Small intestine (tissue), 7 donors: ENCODE measurements around the gene CCDC13. TPM values are rescaled to one million over a fixed set of nuclear protein-coding genes. Genes with fewer than 3 reads are reported as not detected.
"Not testable (repeated sequence)": the region's sequence is repeated elsewhere in the genome, so short reads cannot be mapped to it uniquely, and the experiment has no call there.

Source experiments
- DNase-seq, 2 donors: peaks; one replicate each; pipeline versions ENCODE4 v3.0.0 to v3.0.0-alpha.2; 2013
- FAIRE-seq: peaks from 2 replicates; lab custom pipeline; 2012; peaks lifted over from hg19 to GRCh38; lab: Jason Lieb, UNC
- H3K27ac ChIP-seq, 3 donors: one replicate each; pipeline ENCODE4 v1.5.1; 2013; ENCODE audit warnings: low read length in 2 of 3, mild to moderate bottlenecking in 2 of 3, control low read depth in 1 of 3, inconsistent platforms in 1 of 3, low read depth in 1 of 3, moderate library complexity in 1 of 3
- H3K27me3 ChIP-seq, 3 donors: one replicate each; pipeline ENCODE4 v1.6.1; 2013; ENCODE audit warnings: low read length in 3 of 3, inconsistent platforms in 1 of 3; ENCODE audit not compliant: control insufficient read depth in 3 of 3, insufficient read depth in 3 of 3
- H3K36me3 ChIP-seq, 3 donors: one replicate each; pipeline ENCODE4 v1.6.1; 2013; ENCODE audit warnings: low read length in 3 of 3, inconsistent platforms in 1 of 3, low read depth in 1 of 3, mild to moderate bottlenecking in 1 of 3, moderate library complexity in 1 of 3; ENCODE audit not compliant: control insufficient read depth in 3 of 3, insufficient read depth in 2 of 3
- H3K4me1 ChIP-seq, 3 donors: one replicate each; pipeline ENCODE4 v1.6.1; 2013; ENCODE audit warnings: low read length in 2 of 3, inconsistent platforms in 1 of 3, low read depth in 1 of 3, mild to moderate bottlenecking in 1 of 3, moderate library complexity in 1 of 3; ENCODE audit not compliant: control insufficient read depth in 3 of 3, insufficient read depth in 2 of 3
- H3K4me3 ChIP-seq, 3 donors: one replicate each; pipeline ENCODE4 v1.5.1; 2013; ENCODE audit warnings: low read length in 3 of 3, control low read depth in 1 of 3, inconsistent platforms in 1 of 3, low read depth in 1 of 3, mild to moderate bottlenecking in 1 of 3, moderate library complexity in 1 of 3
- H3K9me3 ChIP-seq, 2 donors: one replicate each; pipeline ENCODE4 v1.6.1; 2013; ENCODE audit warnings: low read depth in 1 of 2, low read length in 1 of 2; ENCODE audit not compliant: control insufficient read depth in 2 of 2, insufficient read depth in 1 of 2
- WGBS, 3 donors: extraction: QIAGEN DNeasy Blood & Tissue Kit; methylation state at CpG; one replicate each; pipeline ENCODE4 v1.1.7; 2013; 5-methylcytosine and 5-hydroxymethylcytosine counted together
- polyA plus RNA-seq, 4 donors: library from polyadenylated mRNA; stranded (reverse) in 3 of 4; unstranded in 1 of 4; fragments of 200-250 nt in 3 of 4; fragments of 120-200 nt in 1 of 4; gene quantifications; one replicate each; pipeline versions ENCODE4 v1.2.1 to v1.2.3, GENCODE V29; 2013
- donor health status: healthy with polysubstance abuse.
- donor health status: control.
- donor health status: control.
- donor health status: Bipolar disorder and iron deficiency.
- donor health status: healthy.

The CCDC13 gene
- polyA plus RNA-seq, 4 donors = 0.37 to 2.7 (median 0.66) TPM

DNA sequence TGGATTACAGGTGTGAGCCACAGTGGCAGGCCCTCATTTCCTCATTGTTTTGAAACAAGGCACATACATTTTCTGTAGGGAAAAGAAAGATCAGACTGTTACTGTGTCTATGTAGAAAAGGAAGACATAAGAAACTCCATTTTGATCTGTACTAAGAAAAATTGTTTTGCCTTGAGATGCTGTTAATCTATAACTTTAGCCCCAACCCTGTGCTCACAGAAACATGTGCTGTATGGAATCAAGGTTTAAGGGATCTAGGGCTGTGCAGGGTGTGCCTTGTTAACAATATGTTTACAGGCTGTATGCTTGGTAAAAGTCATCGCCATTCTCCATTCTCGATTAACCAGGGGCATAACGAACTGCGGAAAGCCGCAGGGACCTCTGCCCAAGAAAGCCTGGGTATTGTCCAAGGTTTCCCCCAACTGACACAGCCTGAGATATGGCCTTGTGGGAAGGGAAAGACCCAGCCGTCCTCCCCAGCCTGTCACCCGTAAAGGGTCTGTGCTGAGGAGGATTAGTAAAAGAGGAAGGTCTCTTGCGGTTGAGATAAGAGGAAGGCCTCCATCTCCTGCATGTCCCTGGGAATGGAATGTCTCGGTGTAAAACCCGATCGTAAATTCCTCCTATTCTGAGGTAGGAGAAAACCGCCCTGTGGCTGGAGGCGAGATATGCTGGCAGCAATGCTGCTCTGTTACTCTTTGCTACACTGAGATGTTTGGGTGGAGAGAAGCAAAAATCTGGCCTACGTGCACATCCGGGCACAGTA lies 38.2 kb upstream of the CCDC13 start:
- H3K4me3 ChIP-seq, H3K36me3 ChIP-seq, H3K27me3 ChIP-seq, H3K9me3 ChIP-seq, FAIRE-seq, H3K4me1 ChIP-seq: not testable (repeated sequence)
- peak overlapping the region in 1 of 3 donors; percentile 63 for H3K27ac ChIP-seq
- DNase-seq = peak in 1 of 2 donors; percentile 56
- 48 to 63% (median 58%) methylated on average over 15 of the region's 15 CpGs for WGBS, 3 donors

DNA sequence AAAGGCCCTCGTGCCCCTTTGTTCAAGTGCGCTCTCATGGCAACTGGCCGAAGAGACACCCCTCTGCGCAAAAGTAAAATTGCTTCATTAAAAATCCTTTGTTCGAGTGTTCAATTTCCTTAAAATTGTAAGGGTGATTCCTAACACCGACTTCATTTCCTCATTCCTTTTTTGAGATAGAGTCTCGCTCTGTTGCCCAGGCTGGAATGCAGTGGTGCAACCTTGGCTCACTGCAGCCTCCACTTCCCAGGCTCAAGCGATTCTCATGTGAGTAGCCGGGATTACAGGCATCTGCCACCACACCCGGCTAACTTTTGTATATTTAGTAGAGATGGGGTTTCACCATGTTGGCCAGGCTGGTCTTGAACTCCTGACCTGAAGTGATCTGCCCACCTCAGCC lies 37.7 kb upstream of the CCDC13 start:
- H3K4me3 ChIP-seq, DNase-seq, H3K36me3 ChIP-seq, H3K4me1 ChIP-seq, FAIRE-seq, H3K27me3 ChIP-seq, H3K9me3 ChIP-seq: not testable (repeated sequence)
- WGBS, 3 donors = 79 to 86% (median 83%) methylated on average over 10 of the region's 10 CpGs
- peak overlapping the region in 1 of 3 donors; percentile 63 for H3K27ac ChIP-seq

DNA sequence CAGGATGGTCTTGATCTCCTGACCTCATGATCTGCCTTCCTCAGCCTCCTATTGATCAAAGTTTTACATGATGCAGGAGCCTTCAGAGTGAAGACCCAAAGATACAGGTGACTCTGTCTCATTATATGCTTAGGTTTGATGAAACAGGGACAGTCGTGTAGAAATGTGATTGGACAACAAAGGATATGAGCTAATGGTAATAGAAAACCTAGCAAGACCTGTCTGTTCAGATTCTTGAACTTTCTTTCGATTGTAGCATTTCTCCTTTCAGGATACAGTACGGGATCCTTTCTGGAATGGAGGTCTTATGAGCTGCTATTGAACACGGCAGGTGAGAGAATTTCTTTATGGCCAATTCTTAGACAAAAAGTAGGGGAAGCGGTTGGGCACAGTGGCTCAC lies 36.1 kb upstream of the CCDC13 start, which contains the start of gene ACKR2:
Gene ACKR2 (plus strand): TSS at position 244 of the 400 bp plus-strand sequence. CDS start 55,058 bp downstream, outside the sequence.
- Histone ChIP-seq H3K27ac (no peak within 1 kb of the TSS), H3K27me3 (peaks cover 0 to 4% (median 0%) of the 10 kb centered on the region in 3 donors), H3K36me3 (no peaks in the 10 kb centered on the region), H3K9me3 (no peaks in the 10 kb centered on the region), H3K4me1 (peaks cover 0 to 18% (median 3%) of the 10 kb centered on the region in 3 donors), H3K4me3 (no peak within 1 kb of the TSS)
- WGBS, 3 donors = 90 to 93% (median 91%) methylated on average over 5 of the region's 5 CpGs
- no peak for FAIRE-seq
- DNase-seq = no peak

DNA sequence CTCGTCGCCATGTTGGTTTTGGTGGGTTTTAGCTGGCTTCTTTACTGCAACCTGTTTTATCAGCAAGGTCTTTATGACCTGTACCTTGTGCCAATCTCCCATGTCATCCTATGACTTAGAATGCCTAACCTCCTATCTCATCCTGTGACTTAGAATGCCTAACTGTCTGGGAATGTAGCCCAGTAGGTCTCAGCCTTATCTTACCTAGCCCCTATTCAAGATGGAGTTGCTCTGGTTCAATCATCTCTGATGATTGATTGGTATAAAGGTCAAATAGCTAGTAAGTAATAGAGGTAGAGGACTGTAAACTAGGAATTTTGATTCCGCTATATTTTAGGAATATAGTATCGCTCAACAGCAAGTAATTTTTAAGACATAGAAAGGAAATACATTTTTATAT lies 34.9 kb upstream of the CCDC13 start:
- Histone ChIP-seq H3K36me3 (no peaks in the 10 kb centered on the region), H3K4me1 (peaks cover 0 to 20% (median 6%) of the 10 kb centered on the region in 3 donors), H3K27ac (no peak overlapping the region), H3K9me3 (no peaks in the 10 kb centered on the region), H3K4me3 (no peak overlapping the region), H3K27me3 (peaks cover 0 to 4% (median 0%) of the 10 kb centered on the region in 3 donors)
- FAIRE-seq (no peak), DNase-seq (no peak)
- 82 to 91% (median 90%) methylated on average over 4 of the region's 4 CpGs for WGBS, 3 donors

DNA sequence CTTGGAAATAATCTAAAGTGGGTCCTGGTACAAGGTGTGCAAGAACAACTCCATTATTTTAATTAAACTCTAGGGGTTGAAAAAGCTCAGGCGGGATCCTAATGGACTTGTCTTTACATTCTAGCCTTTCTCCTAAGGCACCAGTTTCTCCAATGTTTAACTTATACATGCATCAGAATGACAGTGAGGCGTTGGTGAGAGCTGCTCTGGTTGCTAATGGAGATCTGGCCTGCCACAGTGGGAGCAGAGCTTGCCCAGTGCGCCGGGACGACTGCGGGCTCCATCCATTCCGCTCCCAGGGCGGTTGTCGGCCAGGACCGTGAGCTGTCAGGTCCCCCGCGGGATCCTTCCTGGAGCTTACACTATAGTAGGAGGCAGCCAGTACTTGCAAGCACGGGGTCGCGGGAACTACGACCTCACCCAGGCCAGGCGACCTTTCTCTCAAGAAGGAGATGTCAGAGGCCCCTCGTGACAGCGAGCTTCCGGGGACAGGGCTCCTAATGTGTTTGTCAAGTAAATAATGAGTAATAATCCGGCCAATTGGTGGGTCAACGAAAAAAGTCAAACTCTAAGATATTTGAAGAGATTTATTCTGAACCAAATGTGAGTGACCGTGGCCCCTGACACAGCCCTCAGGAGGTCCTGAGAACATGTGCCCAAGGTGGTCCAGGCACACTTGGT lies 32.2 kb upstream of the CCDC13 start:
- H3K27me3 ChIP-seq = peaks cover 0 to 4% (median 0%) of the 10 kb centered on the region in 3 donors
- H3K36me3 ChIP-seq = no peaks in the 10 kb centered on the region
- no peak for FAIRE-seq
- H3K4me1 ChIP-seq = peaks cover 0 to 15% (median 10%) of the 10 kb centered on the region in 3 donors
- DNase-seq = peak; percentile 31 to 56
- peak overlapping the region in 1 of 3 donors; percentile 100 for H3K27ac ChIP-seq
- 21 to 45% (median 34%) methylated on average over 23 of the region's 23 CpGs for WGBS, 3 donors
- no peaks in the 10 kb centered on the region for H3K9me3 ChIP-seq
- peak overlapping the region in 2 of 3 donors; percentile 86 to 95 for H3K4me3 ChIP-seq

DNA sequence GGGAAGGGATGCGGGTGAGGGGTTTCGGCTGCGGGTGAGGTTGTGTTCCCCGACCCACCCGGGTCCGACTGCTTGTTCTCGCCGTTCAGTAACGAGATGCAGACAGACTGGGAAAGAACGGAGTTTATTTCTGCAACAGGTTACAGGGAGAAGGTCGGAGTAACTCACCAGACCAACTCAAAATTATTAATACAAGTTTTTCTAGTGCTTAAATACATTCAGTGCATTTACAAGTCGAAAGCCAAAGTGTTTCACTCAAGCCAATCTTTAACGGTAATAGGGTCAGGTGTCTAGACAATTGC lies 31.7 kb upstream of the CCDC13 start:
- DNase-seq = no peak
- H3K9me3 ChIP-seq = no peaks in the 10 kb centered on the region
- 0 to 2% (median 0%) methylated on average over 13 of the region's 13 CpGs for WGBS, 3 donors
- H3K4me3 ChIP-seq = peak overlapping the region; percentile 72 to 95 (median 86)
- peaks cover 0 to 4% (median 0%) of the 10 kb centered on the region in 3 donors for H3K27me3 ChIP-seq
- no peak for FAIRE-seq
- H3K27ac ChIP-seq = peak overlapping the region; percentile 78 to 100 (median 97)
- H3K4me1 ChIP-seq = peaks cover 0 to 15% (median 10%) of the 10 kb centered on the region in 3 donors
- H3K36me3 ChIP-seq = peaks cover 0 to 4% (median 0%) of the 10 kb centered on the region in 3 donors

DNA sequence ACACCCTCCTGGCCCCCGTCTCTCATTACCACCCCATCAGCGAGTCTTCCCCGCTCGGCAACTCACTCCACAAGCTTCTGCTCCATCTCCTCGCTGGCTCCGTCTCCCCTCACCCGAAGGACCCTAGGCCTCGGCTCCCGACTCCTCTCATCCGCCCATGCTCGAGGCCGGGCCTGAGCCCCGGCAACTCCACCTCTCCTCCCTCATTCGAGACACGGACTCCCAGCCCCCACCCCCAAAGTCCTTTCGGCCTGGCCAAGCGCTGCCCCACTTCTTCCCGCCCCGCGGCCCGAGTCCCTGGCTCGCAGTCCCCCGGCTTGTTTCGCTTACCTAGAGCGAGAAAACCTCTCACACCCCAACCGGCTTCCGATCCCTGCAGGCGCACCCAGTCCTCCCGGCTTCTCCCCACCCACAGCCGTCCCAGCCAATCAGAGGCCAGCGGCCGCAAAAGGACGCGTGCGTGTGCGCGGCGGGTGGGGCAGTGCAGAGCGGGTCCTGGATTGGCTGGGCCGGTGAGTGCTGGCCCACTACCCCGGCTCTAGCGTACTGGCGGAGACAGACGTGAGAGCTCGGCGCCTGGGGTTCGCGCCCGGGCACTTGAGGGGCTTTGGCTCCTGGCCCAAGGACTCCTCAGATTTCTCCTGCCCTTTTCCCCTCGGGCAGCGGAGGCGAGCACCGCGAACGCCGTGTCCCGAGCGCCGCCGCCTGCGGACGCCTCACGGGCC lies 31.2 kb upstream of the CCDC13 start, which contains the start of gene HIGD1A:
Gene HIGD1A (minus strand): TSS at position 385 of the 725 bp plus-strand sequence. CDS start 10,237 bp downstream, outside the sequence.
- peak within 1 kb of the TSS; percentile 86 to 95 (median 90) for H3K4me3 ChIP-seq
- peaks cover 0 to 15% (median 10%) of the 10 kb centered on the region in 3 donors for H3K4me1 ChIP-seq
- H3K27me3 ChIP-seq = peaks cover 0 to 4% (median 0%) of the 10 kb centered on the region in 3 donors
- no peaks in the 10 kb centered on the region for H3K9me3 ChIP-seq
- DNase-seq (peak; percentile 98), FAIRE-seq (no peak)
- peak within 1 kb of the TSS; percentile 97 to 100 (median 98) for H3K27ac ChIP-seq
- peaks cover 0 to 4% (median 0%) of the 10 kb centered on the region in 3 donors for H3K36me3 ChIP-seq
- WGBS, 3 donors = 0 to 1% (median 1%) methylated on average over 48 to 63 of the region's 63 CpGs
